CD14-positive monocyte (primary cell): ENCODE measurements around the gene OSBPL2. TPM values are rescaled to one million over a fixed set of nuclear protein-coding genes. Genes with fewer than 3 reads are reported as not detected.

Experiments
- DNase-seq, 3 donors: peaks; one replicate each; pipeline ENCODE4 v3.0.0-alpha.2; 2011 to 2022
- H2AFZ ChIP-seq: 2 replicates; pipeline ENCODE4 v1.6.0; 2012; ENCODE audit warnings: mild to moderate bottlenecking, low read depth, low read length, inconsistent platforms; ENCODE audit not compliant: insufficient read depth, poor library complexity, severe bottlenecking
- H3K27ac ChIP-seq, 2 donors: 1 replicate in 1 of 2; 2 replicates in 1 of 2; pipeline ENCODE4 v1.5.1; 2012 to 2013; ENCODE audit warnings: low read length in 2 of 2, control low read depth in 1 of 2, inconsistent platforms in 1 of 2, low read depth in 1 of 2, mild to moderate bottlenecking in 1 of 2
- H3K27me3 ChIP-seq, 2 donors: one replicate each; pipeline versions ENCODE4 v1.6.0 to v1.6.1; 2011 to 2013; ENCODE audit warnings: low read length in 2 of 2; ENCODE audit not compliant: control insufficient read depth in 2 of 2, insufficient read depth in 2 of 2
- H3K36me3 ChIP-seq, 2 donors: replicated peaks in 1 of 2; 1 replicate in 1 of 2; 2 replicates in 1 of 2; pipeline versions ENCODE4 v1.5.1 to v1.6.1; 2012 to 2013; ENCODE audit warnings: low read length in 2 of 2, control low read depth in 1 of 2, inconsistent platforms in 1 of 2, mild to moderate bottlenecking in 1 of 2; ENCODE audit not compliant: insufficient read depth in 2 of 2, control insufficient read depth in 1 of 2
- H3K4me1 ChIP-seq, 2 donors: 1 replicate in 1 of 2; 2 replicates in 1 of 2; pipeline versions ENCODE4 v1.5.1 to v1.6.1; 2012 to 2013; ENCODE audit warnings: low read length in 2 of 2, control low read depth in 1 of 2, inconsistent platforms in 1 of 2, mild to moderate bottlenecking in 1 of 2, moderate library complexity in 1 of 2; ENCODE audit not compliant: insufficient read depth in 2 of 2, control insufficient read depth in 1 of 2
- H3K4me2 ChIP-seq: replicated peaks from 2 replicates; pipeline ENCODE3; 2012; ENCODE audit warnings: low read length, moderate library complexity, mild to moderate bottlenecking; ENCODE audit not compliant: poor library complexity, severe bottlenecking; ENCODE audit errors: extremely low read depth
- H3K4me3 ChIP-seq, 3 experiments: fragments of 200-600 bp in 1 of 3; sonication (generic) in 1 of 3; replicated peaks in 1 of 3; 1 replicate in 2 of 3; 2 replicates in 1 of 3; pipeline ENCODE4 v1.5.1; 2011 to 2013; ENCODE audit warnings: low read length in 3 of 3, mild to moderate bottlenecking in 3 of 3, control low read depth in 2 of 3, low read depth in 2 of 3, inconsistent platforms in 1 of 3, moderate library complexity in 1 of 3
- H3K79me2 ChIP-seq: 2 replicates; pipeline ENCODE4 v1.6.0; 2012; ENCODE audit warnings: mild to moderate bottlenecking, control low read depth, inconsistent platforms, low read length, moderate library complexity; ENCODE audit not compliant: insufficient read depth
- H3K9ac ChIP-seq: 2 replicates; pipeline ENCODE4 v1.6.0; 2017; ENCODE audit warnings: low read length, mild to moderate bottlenecking; ENCODE audit not compliant: insufficient read depth, poor library complexity, severe bottlenecking
- H3K9me3 ChIP-seq, 2 donors: replicated peaks in 1 of 2; 1 replicate in 1 of 2; 2 replicates in 1 of 2; pipeline versions ENCODE4 v1.5.1 to v1.6.1; 2012 to 2013; ENCODE audit warnings: low read length in 2 of 2, control low read depth in 1 of 2; ENCODE audit not compliant: control insufficient read depth in 1 of 2, insufficient read depth in 1 of 2
- H4K20me1 ChIP-seq: 2 replicates; pipeline ENCODE4 v1.6.0; 2012; ENCODE audit warnings: mild to moderate bottlenecking, low read length, control low read depth, moderate library complexity; ENCODE audit not compliant: insufficient read depth
- H3K27ac Mint-ChIP-seq, 7 donors: one replicate each; pipeline ENCODE4 v1.8.0; 2020; ENCODE audit warnings: mild to moderate bottlenecking in 7 of 7, mixed read lengths in 7 of 7, moderate library complexity in 6 of 7, inconsistent platforms in 2 of 7
- H3K27me3 Mint-ChIP-seq, 3 donors: one replicate each; pipeline ENCODE4 v1.8.0; 2021 to 2022; ENCODE audit warnings: low read depth in 3 of 3, mild to moderate bottlenecking in 3 of 3, mixed read lengths in 3 of 3, moderate library complexity in 3 of 3, inconsistent platforms in 1 of 3
- H3K36me3 Mint-ChIP-seq, 2 donors: one replicate each; pipeline ENCODE4 v1.8.0; 2020; ENCODE audit warnings: mixed read lengths in 2 of 2, inconsistent platforms in 1 of 2, mild to moderate bottlenecking in 1 of 2
- H3K4me1 Mint-ChIP-seq: one replicate; pipeline ENCODE4 v1.8.0; 2020; ENCODE audit warnings: mild to moderate bottlenecking, mixed read lengths
- H3K4me3 Mint-ChIP-seq, 2 donors: one replicate each; pipeline ENCODE4 v1.8.0; 2020; ENCODE audit warnings: mild to moderate bottlenecking in 2 of 2, mixed read lengths in 2 of 2, moderate library complexity in 1 of 2
- H3K9me3 Mint-ChIP-seq, 7 donors: one replicate each; pipeline ENCODE4 v1.8.0; 2020 to 2022; ENCODE audit warnings: mixed read lengths in 7 of 7, mild to moderate bottlenecking in 6 of 7, moderate library complexity in 6 of 7, inconsistent platforms in 2 of 7
- WGBS: methylation state at CpG from one replicate; pipeline ENCODE4 v1.1.5; 2013; ENCODE audit warnings: missing lambda C conversion rate; ENCODE audit not compliant: insufficient coverage; 5-methylcytosine and 5-hydroxymethylcytosine counted together
- intact Hi-C, 2 donors: fragments of 100-400 bp; cut with micrococcal nuclease; formaldehyde crosslinking; loops; one replicate each; pipeline versions ENCODE4 v1.15.0 to v1.15.1; 2023
- polyA plus RNA-seq, 3 donors: library from polyadenylated mRNA; depleted of rRNA in 1 of 3; unstranded in 2 of 3; stranded (reverse) in 1 of 3; fragments of 300-500 nt in 2 of 3; fragments of >200 nt in 1 of 3; fragmentation: Illumina TruSeq in 2 of 3; gene quantifications; 1 replicate in 2 of 3; 2 replicates in 1 of 3; pipeline ENCODE4 v1.2.3, GENCODE V29; 2012 to 2021
- TF ChIP-seq, protein P1 (sequence below): fragments of 200-600 bp; IDR thresholded peaks from one replicate; pipeline ENCODE4 v1.8.0; 2022; ENCODE audit warnings: antibody characterized with exemption, mild to moderate bottlenecking

The OSBPL2 gene
- polyA plus RNA-seq, 3 donors = 12.9 to 29.1 (median 17.9) TPM

DNA sequence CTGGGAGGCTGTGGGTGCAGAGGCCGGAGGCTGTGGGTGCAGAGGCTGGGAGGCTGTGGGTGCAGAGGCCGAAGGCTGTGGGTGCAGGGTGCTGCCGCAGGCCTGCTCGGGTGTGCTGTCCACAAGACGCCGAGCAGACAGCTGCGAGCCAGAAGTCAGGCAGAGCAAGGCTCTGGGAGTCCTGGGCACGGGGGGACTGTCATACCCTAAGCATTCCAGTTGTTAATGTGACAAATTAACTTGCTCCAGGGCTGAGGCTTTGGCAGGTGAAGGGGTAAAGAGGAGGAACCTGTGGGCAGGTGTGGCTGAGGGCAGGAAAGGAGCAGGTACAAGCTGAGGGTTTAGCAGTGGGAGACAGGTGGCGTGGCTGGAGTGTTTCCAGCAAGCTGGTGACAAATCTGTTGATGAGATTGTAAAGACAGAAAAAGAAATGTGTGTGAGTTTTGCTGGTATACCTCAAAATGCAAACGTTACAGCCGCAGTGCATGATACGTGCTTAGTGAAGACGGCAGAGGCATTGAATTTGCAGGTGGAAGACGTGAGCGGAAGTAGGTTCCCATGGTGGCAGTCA lies 50.3 kb downstream of the OSBPL2 start:
- H2AFZ ChIP-seq = no peak overlapping the region
- TF ChIP-seq, protein P1, sequence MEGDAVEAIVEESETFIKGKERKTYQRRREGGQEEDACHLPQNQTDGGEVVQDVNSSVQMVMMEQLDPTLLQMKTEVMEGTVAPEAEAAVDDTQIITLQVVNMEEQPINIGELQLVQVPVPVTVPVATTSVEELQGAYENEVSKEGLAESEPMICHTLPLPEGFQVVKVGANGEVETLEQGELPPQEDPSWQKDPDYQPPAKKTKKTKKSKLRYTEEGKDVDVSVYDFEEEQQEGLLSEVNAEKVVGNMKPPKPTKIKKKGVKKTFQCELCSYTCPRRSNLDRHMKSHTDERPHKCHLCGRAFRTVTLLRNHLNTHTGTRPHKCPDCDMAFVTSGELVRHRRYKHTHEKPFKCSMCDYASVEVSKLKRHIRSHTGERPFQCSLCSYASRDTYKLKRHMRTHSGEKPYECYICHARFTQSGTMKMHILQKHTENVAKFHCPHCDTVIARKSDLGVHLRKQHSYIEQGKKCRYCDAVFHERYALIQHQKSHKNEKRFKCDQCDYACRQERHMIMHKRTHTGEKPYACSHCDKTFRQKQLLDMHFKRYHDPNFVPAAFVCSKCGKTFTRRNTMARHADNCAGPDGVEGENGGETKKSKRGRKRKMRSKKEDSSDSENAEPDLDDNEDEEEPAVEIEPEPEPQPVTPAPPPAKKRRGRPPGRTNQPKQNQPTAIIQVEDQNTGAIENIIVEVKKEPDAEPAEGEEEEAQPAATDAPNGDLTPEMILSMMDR = no peak
- peaks cover 0 to 3% (median 0%) of the 10 kb centered on the region in 7 donors for H3K9me3 Mint-ChIP-seq
- intact Hi-C loops = no loop called here
- no peaks in the 10 kb centered on the region for H3K4me1 ChIP-seq
- peaks cover 70 to 93% of the 10 kb centered on the region in 2 donors for H3K36me3 ChIP-seq
- DNase-seq = no peak
- no peak overlapping the region for H3K27ac ChIP-seq
- no peak overlapping the region for H3K4me3 Mint-ChIP-seq
- no peaks in the 10 kb centered on the region for H3K27me3 ChIP-seq
- H3K4me2 ChIP-seq = no peak overlapping the region
- H3K9ac ChIP-seq = no peak overlapping the region
- no peaks in the 10 kb centered on the region for H3K4me1 Mint-ChIP-seq
- no peaks in the 10 kb centered on the region for H3K27me3 Mint-ChIP-seq
- no peaks in the 10 kb centered on the region for H4K20me1 ChIP-seq
- H3K4me3 ChIP-seq = no peak overlapping the region
- H3K79me2 ChIP-seq = no peaks in the 10 kb centered on the region
- no peaks in the 10 kb centered on the region for H3K9me3 ChIP-seq
- WGBS = 96% methylated on average over 15 of the region's 15 CpGs
- H3K36me3 Mint-ChIP-seq = peaks cover 63 to 84% of the 10 kb centered on the region in 2 donors
- no peak overlapping the region for H3K27ac Mint-ChIP-seq

DNA sequence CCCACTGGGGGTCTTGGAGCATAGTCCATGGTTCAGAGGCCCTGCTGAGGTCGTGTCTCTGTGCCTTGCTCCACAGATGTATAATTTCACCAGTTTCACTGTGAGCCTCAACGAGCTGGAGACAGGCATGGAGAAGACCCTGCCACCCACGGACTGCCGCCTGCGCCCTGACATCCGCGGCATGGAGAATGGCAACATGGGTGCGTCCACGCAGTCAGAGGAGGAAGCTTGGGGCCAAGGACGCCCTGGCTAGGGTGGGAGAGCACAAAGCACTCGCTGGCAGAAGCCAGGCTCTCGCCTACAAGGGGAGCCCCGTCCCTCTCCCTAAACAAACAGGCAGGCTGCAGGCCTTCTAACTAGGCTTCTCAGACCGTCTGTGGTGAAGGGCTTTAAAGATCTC lies 50.8 kb downstream of the OSBPL2 start:
- intact Hi-C loops = no loop called here
- Mint-ChIP-seq H3K4me1 (no peaks in the 10 kb centered on the region), H3K36me3 (peaks cover 63 to 84% of the 10 kb centered on the region in 2 donors), H3K27ac (peak overlapping the region in 1 of 7 donors; percentile 33), H3K27me3 (no peaks in the 10 kb centered on the region), H3K9me3 (peaks cover 0 to 3% (median 0%) of the 10 kb centered on the region in 7 donors), H3K4me3 (no peak overlapping the region)
- 93% methylated on average over 9 of the region's 14 CpGs for WGBS
- Histone ChIP-seq H3K36me3 (peaks cover 70 to 93% of the 10 kb centered on the region in 2 donors), H3K4me2 (no peak overlapping the region), H3K27me3 (no peaks in the 10 kb centered on the region), H3K27ac (no peak overlapping the region), H3K9me3 (no peaks in the 10 kb centered on the region), H4K20me1 (no peaks in the 10 kb centered on the region), H3K4me3 (no peak overlapping the region), H2AFZ (no peak overlapping the region), H3K79me2 (no peaks in the 10 kb centered on the region), H3K4me1 (no peaks in the 10 kb centered on the region), H3K9ac (no peak overlapping the region)
- no peak for DNase-seq
- TF ChIP-seq, protein P1 = no peak
